IMR-90 (cell line): Measurements from ENCODE around the gene FAM174C.

Source experiments
- BHLHE40 ChIP-seq: fragments of 150-350 bp; IDR thresholded peaks from 2 replicates; pipeline ENCODE4 v1.6.1; 2016; ENCODE audit warnings: mild to moderate bottlenecking, low read depth, low read length
- CHD1 ChIP-seq: IDR thresholded peaks from 2 replicates; pipeline ENCODE4 v1.6.1; 2012; ENCODE audit warnings: low read depth, low read length, improper control_type of control experiment
- CTCF ChIP-seq: conservative IDR thresholded peaks from 2 replicates; pipeline ENCODE4 v1.5.1; 2012; ENCODE audit warnings: mild to moderate bottlenecking, low read depth, low read length, improper control_type of control experiment
- MXI1 ChIP-seq: IDR thresholded peaks from 2 replicates; pipeline ENCODE4 v1.6.1; 2012; ENCODE audit warnings: low read depth, mild to moderate bottlenecking, low read length, moderate library complexity, borderline replicate concordance
- POLR2A ChIP-seq: IDR thresholded peaks from 2 replicates; pipeline ENCODE4 v1.6.1; 2012; ENCODE audit warnings: mild to moderate bottlenecking, low read depth, low read length
- RAD21 ChIP-seq: IDR thresholded peaks from 2 replicates; pipeline ENCODE4 v1.6.1; 2012; ENCODE audit warnings: low read length, improper control_type of control experiment
- RCOR1 ChIP-seq: IDR thresholded peaks from 2 replicates; pipeline ENCODE4 v1.6.1; 2012; ENCODE audit warnings: mild to moderate bottlenecking, low read length, improper control_type of control experiment; ENCODE audit not compliant: insufficient replicate concordance
- RFX5 ChIP-seq: IDR thresholded peaks from 2 replicates; pipeline ENCODE4 v1.8.0; 2012; ENCODE audit warnings: low read depth, mild to moderate bottlenecking, low read length, moderate library complexity
- SMC3 ChIP-seq: fragments of 150-350 bp; IDR thresholded peaks from 2 replicates; pipeline ENCODE4 v1.6.1; 2016; ENCODE audit warnings: low read depth, mild to moderate bottlenecking, antibody characterized with exemption, low read length, moderate library complexity

GRCh38 chr19:1327125-1327524 lies 51.8 kb downstream of the FAM174C start:
- no peak for TF ChIP-seq CHD1
- no peak for TF ChIP-seq CTCF
- TF ChIP-seq SMC3, result no peak
- no peak for TF ChIP-seq BHLHE40
- TF ChIP-seq POLR2A, result no peak
- TF ChIP-seq RFX5, result no peak
- TF ChIP-seq RAD21, result no peak
- TF ChIP-seq MXI1, result no peak
- TF ChIP-seq RCOR1, result no peak
